GM19397 (cell line): ENCODE measurements around the gene NRP1.
"Not testable (repeated sequence)": the region's sequence is repeated elsewhere in the genome, so short reads cannot be mapped to it uniquely, and the experiment has no call there.

Experiments
- ATAC-seq: cut with Tn5 transposase; IDR thresholded peaks from one replicate; pipeline ENCODE4 v1.9.1; 2021; ENCODE audit warnings: mild to moderate bottlenecking, moderate library complexity; ENCODE audit not compliant: unreplicated experiment

Gene NRP1

GRCh38 chr10:33334153-33334804 is at the start of gene NRP1:
Gene NRP1, minus strand, starts transcription at chr10:33334667. Its CDS starts 285 bp downstream, at chr10:33334382.
- ATAC-seq, result no peak

- not testable (repeated sequence) for ATAC-seq
These were observed 49.7 kb upstream of the NRP1 start for GRCh38 chr10:33384201-33384600.

GRCh38 chr10:33382921-33383713 is 48.6 kb upstream of the NRP1 start:
- no peak for ATAC-seq

DNA sequence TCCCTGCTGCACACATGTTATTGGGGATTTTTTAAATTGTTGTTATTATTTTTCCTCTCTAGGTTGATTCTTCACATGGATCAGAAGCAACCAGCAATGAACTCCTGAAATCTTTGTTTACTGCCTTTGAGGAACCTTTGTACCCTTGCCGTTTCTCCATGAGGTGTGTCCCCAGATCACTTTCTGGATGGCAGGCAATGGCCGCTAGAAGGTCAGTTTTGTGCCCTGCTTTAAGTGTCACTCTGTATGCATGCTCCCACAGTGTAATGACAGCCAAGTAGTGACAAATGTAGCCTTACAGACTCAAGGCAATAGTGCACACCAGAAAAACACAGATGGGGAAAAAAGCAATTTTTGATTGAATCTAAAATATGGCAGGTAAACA is 47.7 kb upstream of the NRP1 start:
- no peak for ATAC-seq

DNA sequence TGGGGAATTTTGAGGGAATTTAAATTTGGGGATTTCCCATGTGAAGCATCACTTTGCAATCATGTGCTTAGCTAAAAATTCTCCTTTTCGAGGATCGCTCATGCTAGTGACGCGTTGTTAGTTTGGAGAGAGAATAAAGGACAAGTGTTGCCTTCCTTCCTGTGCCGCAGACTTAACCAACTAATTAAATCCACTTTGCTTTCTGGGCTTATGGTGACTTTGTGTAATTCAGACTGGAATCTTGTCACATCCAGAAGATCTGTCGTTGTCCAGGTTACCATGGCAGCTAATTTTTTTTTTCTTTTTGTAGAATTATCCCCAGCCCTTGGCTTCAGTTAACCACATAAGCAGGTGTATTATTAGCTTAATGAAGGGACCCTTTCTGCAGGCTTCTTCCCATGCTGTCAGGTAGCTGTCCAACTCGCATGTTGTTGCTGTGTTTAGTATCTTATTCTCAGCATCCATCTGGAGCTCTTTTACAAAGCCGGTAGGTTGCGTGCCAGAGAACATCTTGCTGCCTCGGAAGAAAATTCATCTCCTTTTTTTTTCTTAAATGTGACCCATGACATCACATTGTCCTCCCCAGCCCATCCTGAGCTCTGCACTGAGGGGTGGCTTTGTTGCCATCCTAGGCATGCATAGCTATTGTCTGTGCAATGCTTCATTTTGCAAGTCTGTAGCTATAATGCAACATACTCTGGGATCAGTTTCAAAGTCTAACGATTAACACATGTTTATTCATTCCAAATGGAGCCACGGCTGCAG is 47.2 kb upstream of the NRP1 start:
- ATAC-seq, result no peak

DNA sequence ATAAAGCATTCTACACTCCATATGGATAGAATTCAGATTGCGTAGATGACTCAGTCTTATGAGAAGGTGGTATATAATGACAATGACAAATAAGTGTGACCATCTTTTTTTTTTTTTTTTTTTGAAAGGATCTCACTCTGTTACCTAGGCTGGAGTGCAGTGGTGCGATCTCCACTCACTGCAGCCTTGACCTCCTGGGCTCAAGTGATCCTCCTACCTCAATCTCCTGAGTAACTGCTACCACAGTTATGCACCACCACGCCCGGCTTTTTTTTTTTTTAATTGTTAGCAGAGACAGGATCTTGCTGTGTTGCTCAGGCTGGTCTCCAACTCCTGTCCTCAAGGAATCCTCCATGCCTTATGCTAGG is 43.2 kb upstream of the NRP1 start:
- ATAC-seq, result no peak

GRCh38 chr10:33376976-33377657 is 42.6 kb upstream of the NRP1 start:
- ATAC-seq, result no peak

DNA sequence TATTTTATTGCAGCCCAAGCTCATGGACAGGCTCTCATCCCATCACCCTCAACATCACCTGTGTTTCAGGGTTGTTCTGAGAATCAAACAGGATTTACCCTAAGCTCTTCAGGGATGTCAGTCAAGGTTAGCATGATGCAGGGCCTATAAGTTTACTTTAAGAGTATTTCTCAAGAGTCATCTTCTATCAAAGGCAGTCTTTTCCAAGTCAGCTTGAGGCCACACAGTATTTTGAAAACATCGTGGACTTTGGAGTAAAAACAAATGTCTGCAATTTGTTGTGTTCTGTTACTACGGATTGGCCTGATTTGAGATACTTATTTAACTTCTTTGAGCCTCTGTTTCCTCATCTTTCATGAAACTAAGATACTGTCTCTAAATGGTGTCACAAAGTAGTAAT is 42.0 kb upstream of the NRP1 start:
- no peak for ATAC-seq

DNA sequence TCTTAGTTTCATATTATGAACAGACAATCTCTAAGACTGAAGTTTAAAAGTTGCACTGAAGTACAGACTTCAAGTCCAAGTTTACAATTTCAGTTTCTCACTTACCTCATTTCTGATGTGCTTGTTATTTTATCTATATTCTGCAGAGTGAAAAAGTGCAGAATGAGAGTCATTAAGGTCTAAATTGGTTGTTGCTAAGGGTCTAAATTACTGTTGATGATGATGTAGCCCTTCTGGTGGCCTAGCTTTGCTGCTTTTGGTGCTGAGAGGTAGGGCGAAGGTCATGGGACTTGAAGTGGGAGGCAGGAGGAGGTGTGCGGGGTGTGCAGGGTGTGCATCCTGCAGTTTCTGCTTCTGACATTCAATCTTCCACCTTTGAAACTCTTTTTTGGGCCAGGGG is 38.8 kb upstream of the NRP1 start:
- no peak for ATAC-seq

DNA sequence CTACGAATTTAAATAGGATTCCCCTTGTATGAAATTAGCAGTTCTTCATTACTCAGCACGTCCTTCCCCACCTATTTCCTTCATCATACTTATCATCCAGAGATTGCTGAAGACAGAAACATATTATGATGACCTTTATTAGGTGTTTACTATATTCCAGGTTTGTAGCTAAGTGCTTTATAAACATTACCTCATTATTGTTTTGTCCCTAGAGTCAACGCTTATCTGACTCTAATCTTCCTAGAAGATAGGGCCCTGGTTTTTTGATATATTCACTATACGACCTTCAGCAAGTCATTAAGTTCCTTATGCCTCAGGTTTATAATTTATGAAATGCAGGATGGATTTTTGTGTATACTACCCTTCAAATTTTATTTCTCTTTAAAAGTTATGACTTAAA is 36.8 kb upstream of the NRP1 start:
- no peak for ATAC-seq

- ATAC-seq, result no peak
These were observed 36.0 kb upstream of the NRP1 start for GRCh38 chr10:33370434-33370930.

- ATAC-seq, result no peak
These were observed 33.6 kb upstream of the NRP1 start for GRCh38 chr10:33368086-33368485.

DNA sequence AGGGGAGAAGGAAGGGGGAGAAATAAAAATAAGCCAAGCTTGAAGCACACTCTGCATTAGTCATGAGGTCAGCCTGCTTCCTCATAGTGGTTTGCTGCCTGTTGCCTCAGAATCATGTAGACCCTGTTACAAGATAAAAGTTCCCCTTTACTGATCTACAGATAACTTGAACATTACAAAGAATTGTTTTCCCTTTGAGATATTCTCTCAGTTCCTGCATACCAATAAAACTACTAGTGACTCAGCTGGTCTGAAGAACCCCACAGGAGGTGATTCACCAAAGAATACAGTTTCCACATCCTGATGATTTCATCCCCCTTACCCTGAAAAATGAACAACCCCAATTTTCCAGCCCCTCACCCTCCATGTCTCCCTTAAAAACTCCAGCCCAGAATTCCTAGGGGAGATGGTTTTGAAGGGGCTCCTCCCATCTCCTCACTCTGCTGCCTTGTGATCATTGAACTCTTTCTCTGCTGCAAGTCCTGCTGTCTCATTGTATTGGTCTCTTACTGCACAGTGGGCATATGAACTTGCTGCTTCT is 31.5 kb upstream of the NRP1 start:
- ATAC-seq, result no peak

GRCh38 chr10:33365301-33365700 is 30.8 kb upstream of the NRP1 start:
- no peak for ATAC-seq

GRCh38 chr10:33363106-33363505 is 28.6 kb upstream of the NRP1 start:
- no peak for ATAC-seq

DNA sequence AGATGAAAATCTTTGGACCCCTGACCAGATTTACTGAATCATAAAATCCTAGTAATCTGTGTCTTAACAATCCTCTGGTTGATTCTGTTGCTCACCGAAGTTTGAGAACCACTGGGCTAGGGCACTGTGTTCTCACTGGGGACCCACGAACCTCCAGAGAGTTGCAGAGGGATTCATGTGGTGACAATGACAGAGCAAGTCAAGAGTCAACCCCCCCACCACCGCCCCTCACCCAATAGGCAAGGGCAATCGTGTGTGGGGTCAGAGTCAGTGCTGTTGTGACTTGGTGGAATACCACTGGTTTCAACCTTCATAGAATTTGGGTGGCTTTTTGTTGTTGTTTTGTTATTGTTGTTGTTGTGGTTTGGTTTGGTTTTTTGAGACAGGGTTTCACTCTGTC is 23.5 kb upstream of the NRP1 start:
- ATAC-seq, result no peak

GRCh38 chr10:33355274-33355673 is 20.8 kb upstream of the NRP1 start:
- ATAC-seq, result no peak

- ATAC-seq, result no peak
These were observed 19.4 kb upstream of the NRP1 start for GRCh38 chr10:33353853-33354252.

DNA sequence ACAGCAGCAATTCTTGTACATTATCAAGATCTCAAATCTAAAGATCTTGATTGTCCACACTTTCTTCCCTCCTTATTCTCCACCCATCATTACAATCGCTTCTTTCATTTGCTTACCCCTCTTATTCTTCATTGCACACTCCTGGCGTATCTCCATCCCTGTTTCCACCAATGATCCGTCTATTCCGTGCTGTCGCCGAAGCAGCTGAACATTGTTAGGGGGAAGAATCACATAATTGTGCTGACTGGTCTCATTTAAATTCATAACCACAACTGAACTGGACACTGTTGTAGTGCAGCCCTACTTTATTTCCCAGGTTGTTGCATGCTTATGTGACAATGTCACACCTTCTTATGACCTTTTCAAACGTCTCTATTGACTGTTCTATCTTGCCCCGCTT is 18.9 kb upstream of the NRP1 start:
- ATAC-seq, result no peak

DNA sequence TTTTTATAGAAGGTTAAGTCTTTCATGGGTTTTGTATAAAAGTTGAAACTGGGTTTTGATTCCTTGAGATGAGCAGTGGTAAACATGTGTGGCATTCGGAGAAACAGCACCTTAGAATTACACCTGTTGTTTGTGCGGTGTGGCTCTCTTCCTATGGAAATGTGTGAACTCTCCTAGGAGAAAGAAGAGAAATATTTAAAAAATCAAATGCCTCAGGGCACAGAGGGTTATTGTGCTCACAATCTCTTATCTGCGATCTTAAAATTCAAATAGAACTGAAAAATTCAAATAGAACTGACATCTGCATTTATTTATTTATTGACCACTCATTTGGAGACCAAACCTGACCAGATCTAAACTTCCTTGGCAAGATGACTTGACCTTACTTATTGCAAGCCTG is 18.1 kb upstream of the NRP1 start:
- no peak for ATAC-seq

DNA sequence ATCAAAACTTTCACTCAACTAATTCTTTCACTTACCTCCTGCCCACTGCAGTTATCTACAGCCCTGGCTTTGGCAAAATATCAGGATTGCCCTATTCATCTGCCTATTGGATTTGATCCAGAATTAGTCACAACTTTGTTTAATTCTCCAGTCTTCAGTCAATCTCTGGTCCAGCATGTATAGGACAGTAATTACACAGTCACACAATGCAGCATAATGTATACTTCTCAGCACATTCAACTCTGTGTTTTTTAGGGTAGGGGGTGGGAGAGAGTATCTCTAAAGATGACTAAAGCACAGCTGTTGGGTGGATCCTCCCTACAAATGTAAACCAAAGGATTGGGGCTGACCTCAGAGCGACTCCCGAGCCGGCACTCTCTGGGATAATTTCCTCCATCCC is 17.7 kb upstream of the NRP1 start:
- ATAC-seq, result no peak
